ENCODE results near the gene CRY2. TPM values are rescaled to one million over a fixed set of nuclear protein-coding genes. Genes with fewer than 3 reads are reported as not detected.
A peak's percentile ranks its signal among the peaks of the same experiment; 100 is the strongest.

Gene CRY2
- total and polyA plus RNA-seq, 2 experiments from 2014 or later, result 9.5 to 15.4 TPM

GRCh38 chr11:45897556-45897955 is 50.3 kb downstream of the CRY2 start:
- H3K36me3 ChIP-seq (ENCODE audit: insufficient read depth), result no peaks in the 10 kb centered on the region
- Mint-ChIP-seq H3K4me1 (peaks cover 41% of the 10 kb centered on the region), H3K4me3 (no peak overlapping the region)

DNA sequence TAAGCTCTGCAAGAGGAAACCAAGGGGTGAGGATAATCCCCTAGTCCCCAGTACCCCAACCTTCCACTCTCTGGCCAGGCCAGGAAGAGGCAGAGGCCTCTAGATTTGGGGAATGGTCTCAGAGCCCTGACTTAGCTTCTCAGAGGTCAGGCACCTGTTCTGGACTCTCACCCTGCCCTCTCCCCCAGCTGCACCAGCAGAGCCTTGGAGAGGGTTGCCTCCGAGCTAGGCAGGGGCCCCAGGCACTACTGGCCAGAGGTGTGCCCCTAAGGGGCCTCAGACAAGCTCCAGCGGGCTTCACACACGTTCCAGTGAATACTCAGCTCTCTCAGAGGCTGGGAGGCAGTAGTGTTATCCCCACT is 51.8 kb downstream of the CRY2 start:
- H3K4me3 ChIP-seq, result peak overlapping the region; percentile 75
- H3K27ac ChIP-seq (ENCODE audit: low read depth), result no peak overlapping the region
- TF ChIP-seq, protein P1, sequence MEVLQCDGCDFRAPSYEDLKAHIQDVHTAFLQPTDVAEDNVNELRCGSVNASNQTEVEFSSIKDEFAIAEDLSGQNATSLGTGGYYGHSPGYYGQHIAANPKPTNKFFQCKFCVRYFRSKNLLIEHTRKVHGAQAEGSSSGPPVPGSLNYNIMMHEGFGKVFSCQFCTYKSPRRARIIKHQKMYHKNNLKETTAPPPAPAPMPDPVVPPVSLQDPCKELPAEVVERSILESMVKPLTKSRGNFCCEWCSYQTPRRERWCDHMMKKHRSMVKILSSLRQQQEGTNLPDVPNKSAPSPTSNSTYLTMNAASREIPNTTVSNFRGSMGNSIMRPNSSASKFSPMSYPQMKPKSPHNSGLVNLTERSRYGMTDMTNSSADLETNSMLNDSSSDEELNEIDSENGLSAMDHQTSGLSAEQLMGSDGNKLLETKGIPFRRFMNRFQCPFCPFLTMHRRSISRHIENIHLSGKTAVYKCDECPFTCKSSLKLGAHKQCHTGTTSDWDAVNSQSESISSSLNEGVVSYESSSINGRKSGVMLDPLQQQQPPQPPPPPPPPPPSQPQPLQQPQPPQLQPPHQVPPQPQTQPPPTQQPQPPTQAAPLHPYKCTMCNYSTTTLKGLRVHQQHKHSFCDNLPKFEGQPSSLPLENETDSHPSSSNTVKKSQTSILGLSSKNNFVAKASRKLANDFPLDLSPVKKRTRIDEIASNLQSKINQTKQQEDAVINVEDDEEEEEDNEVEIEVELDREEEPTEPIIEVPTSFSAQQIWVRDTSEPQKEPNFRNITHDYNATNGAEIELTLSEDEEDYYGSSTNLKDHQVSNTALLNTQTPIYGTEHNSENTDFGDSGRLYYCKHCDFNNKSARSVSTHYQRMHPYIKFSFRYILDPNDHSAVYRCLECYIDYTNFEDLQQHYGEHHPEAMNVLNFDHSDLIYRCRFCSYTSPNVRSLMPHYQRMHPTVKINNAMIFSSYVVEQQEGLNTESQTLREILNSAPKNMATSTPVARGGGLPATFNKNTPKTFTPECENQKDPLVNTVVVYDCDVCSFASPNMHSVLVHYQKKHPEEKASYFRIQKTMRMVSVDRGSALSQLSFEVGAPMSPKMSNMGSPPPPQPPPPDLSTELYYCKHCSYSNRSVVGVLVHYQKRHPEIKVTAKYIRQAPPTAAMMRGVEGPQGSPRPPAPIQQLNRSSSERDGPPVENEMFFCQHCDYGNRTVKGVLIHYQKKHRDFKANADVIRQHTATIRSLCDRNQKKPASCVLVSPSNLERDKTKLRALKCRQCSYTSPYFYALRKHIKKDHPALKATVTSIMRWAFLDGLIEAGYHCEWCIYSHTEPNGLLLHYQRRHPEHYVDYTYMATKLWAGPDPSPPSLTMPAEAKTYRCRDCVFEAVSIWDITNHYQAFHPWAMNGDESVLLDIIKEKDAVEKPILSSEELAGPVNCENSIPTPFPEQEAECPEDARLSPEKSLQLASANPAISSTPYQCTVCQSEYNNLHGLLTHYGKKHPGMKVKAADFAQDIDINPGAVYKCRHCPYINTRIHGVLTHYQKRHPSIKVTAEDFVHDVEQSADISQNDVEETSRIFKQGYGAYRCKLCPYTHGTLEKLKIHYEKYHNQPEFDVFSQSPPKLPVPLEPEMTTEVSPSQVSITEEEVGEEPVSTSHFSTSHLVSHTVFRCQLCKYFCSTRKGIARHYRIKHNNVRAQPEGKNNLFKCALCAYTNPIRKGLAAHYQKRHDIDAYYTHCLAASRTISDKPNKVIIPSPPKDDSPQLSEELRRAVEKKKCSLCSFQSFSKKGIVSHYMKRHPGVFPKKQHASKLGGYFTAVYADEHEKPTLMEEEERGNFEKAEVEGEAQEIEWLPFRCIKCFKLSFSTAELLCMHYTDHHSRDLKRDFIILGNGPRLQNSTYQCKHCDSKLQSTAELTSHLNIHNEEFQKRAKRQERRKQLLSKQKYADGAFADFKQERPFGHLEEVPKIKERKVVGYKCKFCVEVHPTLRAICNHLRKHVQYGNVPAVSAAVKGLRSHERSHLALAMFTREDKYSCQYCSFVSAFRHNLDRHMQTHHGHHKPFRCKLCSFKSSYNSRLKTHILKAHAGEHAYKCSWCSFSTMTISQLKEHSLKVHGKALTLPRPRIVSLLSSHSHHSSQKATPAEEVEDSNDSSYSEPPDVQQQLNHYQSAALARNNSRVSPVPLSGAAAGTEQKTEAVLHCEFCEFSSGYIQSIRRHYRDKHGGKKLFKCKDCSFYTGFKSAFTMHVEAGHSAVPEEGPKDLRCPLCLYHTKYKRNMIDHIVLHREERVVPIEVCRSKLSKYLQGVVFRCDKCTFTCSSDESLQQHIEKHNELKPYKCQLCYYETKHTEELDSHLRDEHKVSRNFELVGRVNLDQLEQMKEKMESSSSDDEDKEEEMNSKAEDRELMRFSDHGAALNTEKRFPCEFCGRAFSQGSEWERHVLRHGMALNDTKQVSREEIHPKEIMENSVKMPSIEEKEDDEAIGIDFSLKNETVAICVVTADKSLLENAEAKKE (CRISPR knock-in tag; IDR thresholded peaks at IDR 0.05), result no peak
- no peak for TF ChIP-seq EZH2 (IDR thresholded peaks at IDR 0.05; ENCODE audit: low read depth, unreplicated experiment)

More at GRCh38 chr11:45897556-45897955, 50.3 kb downstream of the CRY2 start:
- no peak for DNase-seq (ENCODE audit: low spot score)
- H3K27me3 Mint-ChIP-seq (ENCODE audit: insufficient read depth, low read depth, poor library complexity), result peaks cover 16% of the 10 kb centered on the region
- Histone ChIP-seq H3K27ac (ENCODE audit: low read depth) (no peak overlapping the region), H2AFZ (no peak overlapping the region), H3K4me2 (0 out of 2 replicates have a peak overlapping the region, but pooled peaks have one; percentile 74), H3K79me2 (replicated peaks; ENCODE audit: insufficient read depth) (no peaks in the 10 kb centered on the region; the same call in 1 of the 2 replicates), H3K27me3 (ENCODE audit: insufficient read depth) (peaks cover 3% of the 10 kb centered on the region; the same call in 1 of the 2 replicates), H3F3A (replicated peaks; ENCODE audit: low read depth) (0 out of 2 replicates have a peak, but pooled peaks cover 5% of the 10 kb centered on the region), H4K20me1 (replicated peaks; ENCODE audit: insufficient read depth) (peaks cover 11% of the 10 kb centered on the region), H3K4me3 (no peak overlapping the region), H3K9me2 (ENCODE audit: insufficient read depth) (no peaks in the 10 kb centered on the region), H3K4me1 (ENCODE audit: insufficient read depth) (peaks cover 29% of the 10 kb centered on the region)
- H3K36me3 Mint-ChIP-seq (ENCODE audit: low read depth), result no peaks in the 10 kb centered on the region
- TF ChIP-seq JUNB (IDR thresholded peaks at IDR 0.05; ENCODE audit: unreplicated experiment), result no peak
- TF ChIP-seq ZNF114 (CRISPR knock-in tag; IDR thresholded peaks at IDR 0.05), result no peak
- no peak for TF ChIP-seq STAT1 (IDR thresholded peaks at IDR 0.05; ENCODE audit: unreplicated experiment)
- TF ChIP-seq EZH2 (IDR thresholded peaks at IDR 0.05; ENCODE audit: low read depth, unreplicated experiment), result no peak
- TF ChIP-seq ETS1 (IDR thresholded peaks at IDR 0.05), result no peak
- no peak for TF ChIP-seq NANOG (IDR thresholded peaks at IDR 0.05; ENCODE audit: borderline replicate concordance)
- TF ChIP-seq, protein P2, sequence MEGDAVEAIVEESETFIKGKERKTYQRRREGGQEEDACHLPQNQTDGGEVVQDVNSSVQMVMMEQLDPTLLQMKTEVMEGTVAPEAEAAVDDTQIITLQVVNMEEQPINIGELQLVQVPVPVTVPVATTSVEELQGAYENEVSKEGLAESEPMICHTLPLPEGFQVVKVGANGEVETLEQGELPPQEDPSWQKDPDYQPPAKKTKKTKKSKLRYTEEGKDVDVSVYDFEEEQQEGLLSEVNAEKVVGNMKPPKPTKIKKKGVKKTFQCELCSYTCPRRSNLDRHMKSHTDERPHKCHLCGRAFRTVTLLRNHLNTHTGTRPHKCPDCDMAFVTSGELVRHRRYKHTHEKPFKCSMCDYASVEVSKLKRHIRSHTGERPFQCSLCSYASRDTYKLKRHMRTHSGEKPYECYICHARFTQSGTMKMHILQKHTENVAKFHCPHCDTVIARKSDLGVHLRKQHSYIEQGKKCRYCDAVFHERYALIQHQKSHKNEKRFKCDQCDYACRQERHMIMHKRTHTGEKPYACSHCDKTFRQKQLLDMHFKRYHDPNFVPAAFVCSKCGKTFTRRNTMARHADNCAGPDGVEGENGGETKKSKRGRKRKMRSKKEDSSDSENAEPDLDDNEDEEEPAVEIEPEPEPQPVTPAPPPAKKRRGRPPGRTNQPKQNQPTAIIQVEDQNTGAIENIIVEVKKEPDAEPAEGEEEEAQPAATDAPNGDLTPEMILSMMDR (conservative IDR thresholded peaks at IDR 0.05; ENCODE audit: low read depth in 2 of 2), result no peak
- H3K9me3 Mint-ChIP-seq, result no peaks in the 10 kb centered on the region
- no peak overlapping the region for H3K27ac Mint-ChIP-seq
- no peak for ATAC-seq

More for the DNA sequence above, 51.8 kb downstream of the CRY2 start:
- Mint-ChIP-seq H3K36me3 (ENCODE audit: low read depth) (peaks cover 11% of the 10 kb centered on the region), H3K9me3 (no peaks in the 10 kb centered on the region), H3K4me1 (peaks cover 26% of the 10 kb centered on the region), H3K27me3 (ENCODE audit: insufficient read depth, low read depth, poor library complexity) (peaks cover 17% of the 10 kb centered on the region), H3K4me3 (peak overlapping the region; percentile 74), H3K27ac (no peak overlapping the region)
- H3K36me3 ChIP-seq (ENCODE audit: insufficient read depth), result no peaks in the 10 kb centered on the region
- H4K20me1 ChIP-seq (replicated peaks; ENCODE audit: insufficient read depth), result peaks cover 9% of the 10 kb centered on the region
- peaks cover 21% of the 10 kb centered on the region for H3K4me1 ChIP-seq (ENCODE audit: insufficient read depth)
- DNase-seq (ENCODE audit: low spot score) (no peak), ATAC-seq (no peak)
- H3K9me2 ChIP-seq (ENCODE audit: insufficient read depth), result no peaks in the 10 kb centered on the region
- 0 out of 2 replicates have a peak, but pooled peaks cover 5% of the 10 kb centered on the region for H3F3A ChIP-seq (replicated peaks; ENCODE audit: low read depth)
- H2AFZ ChIP-seq, result no peak overlapping the region
- peaks cover 3% of the 10 kb centered on the region; the same call in 1 of the 2 replicates for H3K27me3 ChIP-seq (ENCODE audit: insufficient read depth)
- peak overlapping the region; percentile 99 for H3K4me2 ChIP-seq
- no peaks in the 10 kb centered on the region; the same call in 1 of the 2 replicates for H3K79me2 ChIP-seq (replicated peaks; ENCODE audit: insufficient read depth)

All from GM23338 (cell line).